Kidney (tissue), 14 donors: ENCODE results near the gene CD53. TPM values are rescaled to one million over a fixed set of nuclear protein-coding genes. Genes with fewer than 3 reads are reported as not detected.

ENCODE experiments used
- DNase-seq, 5 donors: peaks; one replicate each; pipeline ENCODE4 v3.0.0-alpha.2; 2013 to 2020
- FAIRE-seq: peaks from 2 replicates; lab custom pipeline; 2012; peaks lifted over from hg19 to GRCh38; lab: Jason Lieb, UNC
- H3K27ac ChIP-seq, 2 donors: one replicate each; pipeline ENCODE4 v1.7.0; 2013; ENCODE audit warnings: low read depth in 2 of 2, low read length in 2 of 2, inconsistent platforms in 1 of 2
- H3K27me3 ChIP-seq: one replicate; pipeline ENCODE4 v1.7.1; 2013; ENCODE audit warnings: low read length, inconsistent platforms; ENCODE audit not compliant: control insufficient read depth, insufficient read depth
- H3K36me3 ChIP-seq, 3 donors: one replicate each; pipeline versions ENCODE4 v1.7.0 to v1.7.1; 2013; ENCODE audit warnings: low read length in 3 of 3, control low read depth in 1 of 3, inconsistent platforms in 1 of 3; ENCODE audit not compliant: insufficient read depth in 3 of 3, control insufficient read depth in 2 of 3
- H3K4me1 ChIP-seq, 3 donors: one replicate each; pipeline versions ENCODE4 v1.7.0 to v1.7.1; 2013; ENCODE audit warnings: low read length in 3 of 3, inconsistent platforms in 1 of 3, low read depth in 1 of 3; ENCODE audit not compliant: control insufficient read depth in 2 of 3, insufficient read depth in 2 of 3
- H3K4me3 ChIP-seq, 3 donors: one replicate each; pipeline versions ENCODE4 v1.7.0 to v1.8.1; 2013; ENCODE audit warnings: low read length in 3 of 3, control low read depth in 1 of 3, inconsistent platforms in 1 of 3
- H3K9ac ChIP-seq, 3 donors: one replicate each; pipeline versions ENCODE4 v1.7.0 to v1.7.1; 2013; ENCODE audit warnings: low read length in 3 of 3, control low read depth in 1 of 3, inconsistent platforms in 1 of 3
- H3K9me3 ChIP-seq, 3 donors: one replicate each; pipeline versions ENCODE4 v1.7.0 to v1.7.1; 2013; ENCODE audit warnings: low read length in 3 of 3, control low read depth in 1 of 3, inconsistent platforms in 1 of 3; ENCODE audit not compliant: control insufficient read depth in 2 of 3, insufficient read depth in 1 of 3
- CTCF ChIP-seq: IDR thresholded peaks from 3 replicates; pipeline ENCODE4 v1.5.1; 2012; ENCODE audit warnings: mild to moderate bottlenecking, moderate library complexity, borderline replicate concordance; ENCODE audit not compliant: insufficient read depth; ENCODE audit errors: extremely low read depth
- intact Hi-C: fragments of 100-400 bp; cut with DNase I; formaldehyde crosslinking; loops from one replicate; pipeline ENCODE4 v1.11.1; 2022
- polyA plus RNA-seq: library from polyadenylated mRNA; stranded (reverse); fragments of 350-450 nt; fragmentation: Illumina TruSeq; extraction: RNeasy Lipid Tissue Mini Kit (QIAGEN cat#74804); gene quantifications from one replicate; pipeline ENCODE4 v1.2.3, GENCODE V29; 2014; ENCODE audit warnings: low read depth, low replicate concordance; ENCODE audit not compliant: insufficient read depth
- total RNA-seq: library from RNA; stranded (reverse); fragmentation: NEBNext Ultra II Directional; extraction: Animal tissue kit (Norgen Biotek cat#: 25700); gene quantifications from one replicate; pipeline ENCODE4 v1.2.1, GENCODE V29; 2021
- donor health status: control.
- donor health status: control.
- donor health status: control.
- donor health status: control.
- donor health status: control.
- donor health status: DM: yes; HTN: yes; CAD: no.
- donor health status: Normal renal cell carcinoma (clear cell type).

The CD53 gene
- total and polyA plus RNA-seq, 2 donors from 2014 or later, result 10.7 to 70.9 TPM

DNA sequence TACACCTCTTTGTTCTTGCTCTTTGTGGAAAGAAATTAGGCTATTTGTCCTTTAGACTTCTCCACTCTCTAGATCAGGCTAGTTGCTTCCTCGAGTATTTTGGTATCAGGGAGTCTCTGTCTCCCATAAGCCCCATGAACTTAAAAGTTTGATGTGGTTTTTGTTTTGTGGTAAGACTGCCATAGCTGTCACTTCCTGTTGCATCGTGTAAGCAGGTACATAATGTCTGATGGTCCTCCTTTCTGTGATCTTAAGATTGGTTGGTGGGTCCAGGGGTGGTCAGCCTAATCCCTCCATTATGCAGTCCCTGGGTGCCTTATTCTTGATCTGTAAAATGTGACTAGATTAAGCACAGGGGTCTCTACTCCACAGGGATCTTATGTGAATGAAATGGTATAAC, 23.1 kb downstream of the CD53 start:
- no peak for FAIRE-seq

DNA sequence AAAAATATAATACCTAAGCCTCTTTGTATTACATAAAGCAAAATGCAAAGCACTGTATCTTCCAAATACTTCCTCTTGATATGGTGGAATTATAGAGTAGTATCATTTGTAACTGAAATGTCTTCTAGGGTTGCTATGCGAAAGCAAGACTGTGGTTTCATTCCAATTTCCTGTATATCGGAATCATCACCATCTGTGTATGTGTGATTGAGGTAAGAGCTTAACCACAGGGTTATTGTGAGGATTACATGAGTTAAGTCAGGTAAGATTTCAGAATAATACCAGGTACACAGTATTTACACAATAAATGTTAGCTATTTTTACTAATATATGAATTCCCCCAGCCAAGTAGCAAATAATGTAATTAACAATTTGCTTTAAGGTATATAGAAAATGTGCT, 24.7 kb downstream of the CD53 start:
- no peak for TF ChIP-seq CTCF
- DNase-seq, result no peak
- Histone ChIP-seq H3K9ac (no peak overlapping the region), H3K27ac (no peak overlapping the region), H3K27me3 (no peaks in the 10 kb centered on the region), H3K4me1 (no peaks in the 10 kb centered on the region), H3K9me3 (no peaks in the 10 kb centered on the region), H3K36me3 (no peaks in the 10 kb centered on the region), H3K4me3 (no peak overlapping the region)
- intact Hi-C loops, result no loop called here
- FAIRE-seq, result no peak

More for the DNA sequence above, 23.1 kb downstream of the CD53 start:
- no peaks in the 10 kb centered on the region for H3K36me3 ChIP-seq
- no peak for DNase-seq
- intact Hi-C loops, result no loop called here
- H3K27ac ChIP-seq, result no peak overlapping the region
- TF ChIP-seq CTCF, result no peak
- H3K27me3 ChIP-seq, result no peaks in the 10 kb centered on the region
- no peak overlapping the region for H3K9ac ChIP-seq
- H3K9me3 ChIP-seq, result no peaks in the 10 kb centered on the region
- H3K4me1 ChIP-seq, result no peaks in the 10 kb centered on the region
- no peak overlapping the region for H3K4me3 ChIP-seq

DNA sequence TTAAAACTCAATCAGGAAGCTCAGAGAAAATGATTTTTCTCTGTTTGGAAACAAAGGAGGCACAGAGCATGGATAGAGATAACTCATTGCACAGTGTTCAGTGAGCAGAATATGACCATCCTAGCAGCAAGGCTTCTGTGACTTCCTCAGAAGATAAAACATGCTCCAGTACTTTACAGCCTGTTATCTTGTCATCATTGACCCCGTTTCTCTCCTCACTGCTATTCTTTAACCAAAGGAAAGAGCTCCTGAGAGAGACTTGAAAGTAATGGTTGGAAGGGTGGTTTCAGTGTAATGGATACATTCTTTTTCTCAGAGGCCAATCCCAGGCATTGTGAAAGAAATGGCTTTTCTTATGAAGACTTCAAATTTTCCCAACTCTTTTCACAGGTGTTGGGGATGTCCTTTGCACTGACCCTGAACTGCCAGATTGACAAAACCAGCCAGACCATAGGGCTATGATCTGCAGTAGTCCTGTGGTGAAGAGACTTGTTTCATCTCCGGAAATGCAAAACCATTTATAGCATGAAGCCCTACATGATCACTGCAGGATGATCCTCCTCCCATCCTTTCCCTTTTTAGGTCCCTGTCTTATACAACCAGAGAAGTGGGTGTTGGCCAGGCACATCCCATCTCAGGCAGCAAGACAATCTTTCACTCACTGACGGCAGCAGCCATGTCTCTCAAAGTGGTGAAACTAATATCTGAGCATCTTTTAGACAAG, 25.9 kb downstream of the CD53 start:
- no peak for DNase-seq
- intact Hi-C loops, result no loop called here
- no peak for FAIRE-seq
- no peak for TF ChIP-seq CTCF
- Histone ChIP-seq H3K27me3 (no peaks in the 10 kb centered on the region), H3K4me3 (no peak overlapping the region), H3K9ac (no peak overlapping the region), H3K9me3 (no peaks in the 10 kb centered on the region), H3K27ac (no peak overlapping the region), H3K4me1 (no peaks in the 10 kb centered on the region), H3K36me3 (no peaks in the 10 kb centered on the region)
